Activated naive CD8-positive, alpha-beta T cell treated with anti-CD3 and anti-CD28 coated beads, Interleukin-2, amount 50 U/mL, for 16 hours (primary cell): Measurements from ENCODE around the gene POLR2C.

Experiments used
- DNase-seq: peaks from one replicate; pipeline ENCODE4 v3.0.0-alpha.2; 2020; ENCODE audit warnings: low read depth, low spot score

The POLR2C gene

GRCh38 chr16:57504001-57504400 is 41.5 kb downstream of the POLR2C start:
- DNase-seq, result no peak

GRCh38 chr16:57504491-57504890 is 42.0 kb downstream of the POLR2C start:
- DNase-seq, result no peak

- no peak for DNase-seq
Observed at GRCh38 chr16:57505169-57505568, 42.7 kb downstream of the POLR2C start.

GRCh38 chr16:57507136-57508034 is 44.9 kb downstream of the POLR2C start:
- DNase-seq, result no peak

GRCh38 chr16:57508035-57508425 is 45.6 kb downstream of the POLR2C start:
- no peak for DNase-seq

- DNase-seq, result no peak
Observed at GRCh38 chr16:57509231-57509923, 46.9 kb downstream of the POLR2C start.

- no peak for DNase-seq
Observed at GRCh38 chr16:57510016-57510871, 47.8 kb downstream of the POLR2C start.

GRCh38 chr16:57512296-57513001 is 50.0 kb downstream of the POLR2C start:
- no peak for DNase-seq

GRCh38 chr16:57513371-57514102 is 51.1 kb downstream of the POLR2C start:
- DNase-seq, result no peak

GRCh38 chr16:57514371-57514770 is 51.9 kb downstream of the POLR2C start:
- DNase-seq, result no peak

GRCh38 chr16:57514791-57515600 is 52.5 kb downstream of the POLR2C start:
- no peak for DNase-seq

GRCh38 chr16:57516176-57516725 is 53.8 kb downstream of the POLR2C start:
- DNase-seq, result no peak

GRCh38 chr16:57516773-57517172 is 54.3 kb downstream of the POLR2C start:
- no peak for DNase-seq

GRCh38 chr16:57517397-57518367 is 55.2 kb downstream of the POLR2C start:
- no peak for DNase-seq

- no peak for DNase-seq
Observed at GRCh38 chr16:57518520-57518919, 56.0 kb downstream of the POLR2C start.

- no peak for DNase-seq
Observed at GRCh38 chr16:57518922-57519321, 56.4 kb downstream of the POLR2C start.

- DNase-seq, result peak; percentile 66
Observed at GRCh38 chr16:57519796-57520360, 57.4 kb downstream of the POLR2C start.
